Uterus (tissue), 4 donors: ENCODE data around the gene NPM3. TPM values are rescaled to one million over a fixed set of nuclear protein-coding genes. Genes with fewer than 3 reads are reported as not detected.
A peak's percentile ranks its signal among the peaks of the same experiment; 100 is the strongest.

Source experiments
- DNase-seq, 2 donors: peaks; one replicate each; pipeline ENCODE4 v3.0.0-alpha.2; 2019 to 2020
- H3K27ac ChIP-seq, 2 donors: fragments of 200-600 bp; sonication (generic); 1 replicate in 1 of 2; 2 replicates in 1 of 2; pipeline ENCODE4 v1.5.1; 2016 to 2018
- H3K27me3 ChIP-seq, 2 donors: fragments of 200-600 bp; sonication (generic); one replicate each; pipeline ENCODE4 v1.5.1; 2018 to 2019; ENCODE audit warnings: control low read depth in 1 of 2
- H3K36me3 ChIP-seq, 2 donors: fragments of 200-600 bp; sonication (generic); one replicate each; pipeline ENCODE4 v1.5.1; 2019; ENCODE audit warnings: control low read depth in 1 of 2
- H3K4me1 ChIP-seq, 2 donors: fragments of 200-600 bp; sonication (generic); one replicate each; pipeline ENCODE4 v1.5.1; 2018 to 2019; ENCODE audit warnings: control low read depth in 1 of 2
- H3K4me3 ChIP-seq, 2 donors: fragments of 200-600 bp; sonication (generic); 1 replicate in 1 of 2; 2 replicates in 1 of 2; pipeline ENCODE4 v1.5.1; 2018 to 2019; ENCODE audit warnings: mild to moderate bottlenecking in 1 of 2
- H3K9me3 ChIP-seq, 2 donors: fragments of 200-600 bp; sonication (generic); one replicate each; pipeline ENCODE4 v1.5.1; 2019; ENCODE audit warnings: control low read depth in 1 of 2
- POLR2A ChIP-seq, 2 donors: fragments of 450-650 bp; IDR thresholded peaks; one replicate each; pipeline ENCODE4 v1.6.1; 2016; ENCODE audit warnings: antibody characterized with exemption in 2 of 2, mild to moderate bottlenecking in 1 of 2, moderate library complexity in 1 of 2
- intact Hi-C: fragments of 100-400 bp; cut with DNase I; formaldehyde crosslinking; loops from one replicate; pipeline ENCODE4 v1.15.1; 2023; ENCODE audit warnings: low total_unique reads
- total RNA-seq, 4 donors: library from RNA; depleted of rRNA in 3 of 4; stranded (reverse); fragments of >200 nt in 3 of 4; gene quantifications; one replicate each; pipeline versions ENCODE4 v1.1.0 to v1.2.4, GENCODE V29; 2014 to 2023
- TF ChIP-seq, protein P1 (sequence below), 4 experiments: fragments of 200-600 bp in 2 of 4; fragments of 450-650 bp in 2 of 4; sonication (generic) in 2 of 4; IDR thresholded peaks; one replicate each; pipeline ENCODE4 v1.5.1; 2016 to 2019; ENCODE audit warnings: antibody characterized with exemption in 4 of 4, mild to moderate bottlenecking in 2 of 4, moderate library complexity in 1 of 4
- donor health status: DM: yes; HTN: yes; CAD: no.

The NPM3 gene
- total RNA-seq, 4 donors from 2014 or later = 11.0 to 122 (median 38.0) TPM

DNA sequence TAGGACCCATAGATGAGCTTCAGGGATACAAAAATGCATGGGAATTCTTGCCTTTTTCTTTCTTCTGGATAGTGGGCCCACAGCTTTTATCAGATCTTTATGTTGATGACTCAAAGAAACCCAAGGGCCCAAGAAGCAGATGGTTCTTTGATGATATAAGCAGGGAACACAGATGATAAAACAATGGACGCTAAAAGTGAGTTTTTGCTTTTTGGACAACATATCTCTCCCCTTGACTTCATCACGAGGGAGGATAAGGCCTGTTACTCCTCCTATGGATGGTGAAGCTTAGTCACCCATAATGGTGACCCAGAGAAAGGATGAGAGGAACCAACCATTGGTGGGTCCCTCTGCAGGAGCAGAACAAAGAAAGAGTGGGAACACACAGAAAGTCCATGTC lies 41.5 kb upstream of the NPM3 start:
- no peak for DNase-seq
- H3K4me1 ChIP-seq = no peaks in the 10 kb centered on the region
- no peaks in the 10 kb centered on the region for H3K36me3 ChIP-seq
- no peaks in the 10 kb centered on the region for H3K27me3 ChIP-seq
- no peaks in the 10 kb centered on the region for H3K9me3 ChIP-seq
- H3K4me3 ChIP-seq = no peak overlapping the region
- H3K27ac ChIP-seq = no peak overlapping the region
- intact Hi-C loops = no loop called here
- TF ChIP-seq, protein P1, sequence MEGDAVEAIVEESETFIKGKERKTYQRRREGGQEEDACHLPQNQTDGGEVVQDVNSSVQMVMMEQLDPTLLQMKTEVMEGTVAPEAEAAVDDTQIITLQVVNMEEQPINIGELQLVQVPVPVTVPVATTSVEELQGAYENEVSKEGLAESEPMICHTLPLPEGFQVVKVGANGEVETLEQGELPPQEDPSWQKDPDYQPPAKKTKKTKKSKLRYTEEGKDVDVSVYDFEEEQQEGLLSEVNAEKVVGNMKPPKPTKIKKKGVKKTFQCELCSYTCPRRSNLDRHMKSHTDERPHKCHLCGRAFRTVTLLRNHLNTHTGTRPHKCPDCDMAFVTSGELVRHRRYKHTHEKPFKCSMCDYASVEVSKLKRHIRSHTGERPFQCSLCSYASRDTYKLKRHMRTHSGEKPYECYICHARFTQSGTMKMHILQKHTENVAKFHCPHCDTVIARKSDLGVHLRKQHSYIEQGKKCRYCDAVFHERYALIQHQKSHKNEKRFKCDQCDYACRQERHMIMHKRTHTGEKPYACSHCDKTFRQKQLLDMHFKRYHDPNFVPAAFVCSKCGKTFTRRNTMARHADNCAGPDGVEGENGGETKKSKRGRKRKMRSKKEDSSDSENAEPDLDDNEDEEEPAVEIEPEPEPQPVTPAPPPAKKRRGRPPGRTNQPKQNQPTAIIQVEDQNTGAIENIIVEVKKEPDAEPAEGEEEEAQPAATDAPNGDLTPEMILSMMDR (IDR thresholded peaks at IDR 0.05) = no peak
- no peak for TF ChIP-seq POLR2A (IDR thresholded peaks at IDR 0.05)

DNA sequence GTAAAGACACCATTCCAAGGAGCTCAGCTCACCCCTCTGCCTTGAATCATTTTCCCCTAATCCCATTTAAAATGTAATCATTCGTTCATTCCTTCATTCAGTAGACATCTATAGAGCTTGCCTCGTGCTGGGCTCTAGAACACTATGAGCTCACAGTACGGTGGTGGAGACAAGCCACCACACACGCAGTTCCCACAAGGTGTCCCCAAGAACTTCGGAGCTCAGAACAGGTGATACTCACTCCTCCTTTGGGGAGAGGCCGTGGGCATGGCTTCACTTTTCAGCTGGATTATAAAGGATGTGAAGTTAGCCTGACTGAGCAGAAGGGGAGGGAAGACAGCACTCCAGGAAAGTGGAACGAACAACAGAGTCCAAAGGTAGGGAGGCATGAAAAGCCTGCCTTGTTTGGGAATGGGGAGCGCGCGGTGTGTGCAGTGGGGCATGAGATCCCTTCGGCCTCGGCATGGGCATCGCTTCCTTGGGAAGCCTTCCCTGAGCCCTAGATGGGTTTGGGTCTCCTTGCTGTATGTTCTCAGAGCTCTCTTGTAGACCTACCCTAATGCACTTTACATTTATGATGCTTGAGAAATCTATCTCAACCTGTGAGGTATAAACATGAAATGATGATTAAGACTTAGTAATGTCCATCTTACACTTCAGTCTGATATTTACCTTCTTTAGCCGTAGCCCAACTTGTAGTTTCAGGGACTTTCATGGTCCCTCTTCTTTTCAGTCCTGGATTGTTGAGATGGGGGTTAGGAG lies 35.8 kb upstream of the NPM3 start:
- intact Hi-C loops = no loop called here
- Histone ChIP-seq H3K4me3 (peak overlapping the region; percentile 83 to 98), H3K27ac (peak overlapping the region; percentile 87 to 95), H3K4me1 (no peaks in the 10 kb centered on the region), H3K36me3 (no peaks in the 10 kb centered on the region), H3K27me3 (no peaks in the 10 kb centered on the region), H3K9me3 (no peaks in the 10 kb centered on the region)
- TF ChIP-seq POLR2A (IDR thresholded peaks at IDR 0.05) = no peak
- TF ChIP-seq, protein P1 (IDR thresholded peaks at IDR 0.05) = no peak
- peak; percentile 41 to 47 for DNase-seq

DNA sequence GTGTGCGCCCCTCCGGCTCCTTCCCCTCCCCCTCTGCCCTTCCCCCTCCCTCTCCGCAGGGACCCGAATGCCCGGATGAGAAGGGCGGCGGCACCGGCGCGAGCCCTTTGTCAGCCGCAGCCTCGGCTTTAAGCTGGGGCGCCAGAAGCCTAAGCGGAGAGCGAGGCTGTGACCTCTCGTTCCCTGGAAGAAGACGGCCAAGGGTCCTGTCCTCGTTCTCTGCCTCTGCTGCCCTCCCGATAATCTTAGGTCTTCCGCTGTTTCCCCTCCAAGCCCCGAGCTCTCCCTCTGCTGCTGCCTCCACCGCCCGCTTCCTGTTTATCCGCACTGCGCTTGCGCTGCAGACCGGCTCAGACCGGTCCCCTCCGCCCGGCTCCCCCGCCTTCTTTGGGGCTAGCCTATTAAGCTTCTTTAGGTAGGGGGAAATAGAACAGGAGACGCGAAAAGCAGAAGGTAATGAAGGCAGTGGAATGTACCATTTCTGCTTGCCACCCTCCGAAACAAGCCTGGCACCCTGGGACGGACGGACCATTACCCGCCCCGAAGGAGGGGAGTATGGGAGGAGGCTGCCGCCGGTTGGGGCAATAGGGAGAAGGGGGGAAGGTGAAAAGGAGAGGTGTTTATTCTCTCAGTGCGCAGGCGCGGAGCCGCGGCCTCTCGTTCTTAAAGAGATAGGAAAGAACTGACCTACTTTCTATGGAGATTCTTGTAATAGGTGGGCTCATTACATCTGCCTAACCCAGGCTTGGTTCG lies 35.0 kb upstream of the NPM3 start, which contains the start of gene OGA:
Gene OGA, minus strand, starts transcription at position 326 of the 753 bp plus-strand sequence. CDS start 422 bp downstream, outside the sequence.
- Histone ChIP-seq H3K27ac (peak within 1 kb of the TSS; percentile 87 to 95), H3K36me3 (no peaks in the 10 kb centered on the region), H3K27me3 (no peaks in the 10 kb centered on the region), H3K4me3 (peak within 1 kb of the TSS; percentile 83 to 98), H3K9me3 (no peaks in the 10 kb centered on the region), H3K4me1 (no peaks in the 10 kb centered on the region)
- peak; percentile 98 for TF ChIP-seq POLR2A (IDR thresholded peaks at IDR 0.05)
- TF ChIP-seq, protein P1 (IDR thresholded peaks at IDR 0.05) = peak in 1 of 4 experiments; percentile 40
- peak; percentile 97 to 99 for DNase-seq
- intact Hi-C loops = no loop called here

DNA sequence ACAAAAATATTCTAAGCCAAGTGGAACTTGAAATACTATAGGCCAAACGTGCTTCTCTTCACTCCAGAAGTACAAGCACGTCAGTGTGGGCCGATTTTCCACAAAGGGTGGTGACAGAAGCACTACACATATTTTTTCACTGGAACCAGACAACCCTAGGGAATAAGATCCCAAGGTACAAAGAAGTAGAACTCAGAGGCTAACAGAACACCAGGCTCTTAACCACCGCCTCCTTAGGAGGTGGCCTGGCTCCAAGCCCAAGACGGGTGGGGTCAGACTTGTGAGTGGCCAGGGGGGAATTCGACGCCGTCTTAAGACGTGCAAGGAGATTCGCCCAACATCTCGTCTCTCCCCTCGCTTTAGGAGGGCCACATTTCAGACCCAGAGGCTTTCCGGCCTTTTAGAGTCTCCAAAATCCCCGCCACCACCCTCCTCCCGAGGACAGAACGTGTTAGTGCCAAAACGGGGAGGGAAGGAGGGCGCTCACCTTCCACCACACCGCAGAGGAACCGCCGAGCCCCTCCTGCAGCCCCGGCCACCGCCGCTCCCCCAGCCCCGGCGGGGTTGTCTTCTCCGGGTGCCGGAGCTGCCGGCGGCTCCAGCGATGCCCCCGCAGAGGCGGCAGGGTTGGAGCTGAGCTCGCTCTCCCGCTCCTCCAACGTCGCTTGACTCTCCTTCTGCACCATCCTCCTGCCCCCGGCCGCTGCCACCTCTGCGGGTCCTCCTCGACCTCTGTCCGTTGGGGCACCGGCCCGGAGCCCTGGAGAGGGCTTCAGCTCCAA lies 34.3 kb upstream of the NPM3 start:
- Histone ChIP-seq H3K9me3 (no peaks in the 10 kb centered on the region), H3K36me3 (no peaks in the 10 kb centered on the region), H3K27ac (peak overlapping the region; percentile 87 to 95), H3K27me3 (no peaks in the 10 kb centered on the region), H3K4me1 (no peaks in the 10 kb centered on the region), H3K4me3 (peak overlapping the region; percentile 83 to 98)
- intact Hi-C loops = no loop called here
- DNase-seq = peak; percentile 86 to 93
- peak; percentile 44 to 51 for TF ChIP-seq POLR2A (IDR thresholded peaks at IDR 0.05)
- TF ChIP-seq, protein P1 (IDR thresholded peaks at IDR 0.05) = no peak
